ENCODE results near the gene CORO2B.

DNA sequence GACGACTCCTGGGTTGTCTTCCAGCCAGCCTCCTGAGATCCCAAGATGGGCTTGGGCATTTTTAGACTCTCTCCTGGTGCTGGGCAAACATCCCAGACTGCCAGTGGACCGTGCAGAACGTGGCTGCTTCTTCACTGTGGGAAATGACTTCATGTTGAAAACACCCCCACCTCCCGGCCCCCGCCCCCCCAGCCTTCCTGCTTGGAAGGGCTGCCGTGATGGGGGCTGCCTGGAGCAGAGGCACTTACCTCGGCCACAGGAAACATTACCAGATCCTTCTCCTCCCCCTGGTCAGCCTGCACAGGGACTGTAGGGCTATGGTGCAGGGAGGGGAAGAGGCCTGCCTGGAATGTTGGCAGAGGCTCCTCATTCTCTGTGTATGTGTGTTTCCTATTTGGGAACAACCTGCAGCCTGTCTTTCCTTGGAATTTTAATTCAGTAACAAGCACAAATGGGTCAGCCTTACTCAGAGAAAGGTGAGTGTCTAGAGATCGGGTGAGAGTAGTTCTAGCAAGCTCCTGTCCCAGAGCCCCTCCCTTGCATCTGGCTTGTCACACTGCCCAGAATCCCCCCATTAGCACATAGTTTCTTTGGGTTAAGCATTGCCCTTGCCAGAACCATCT, 151.1 kb downstream of the CORO2B start:
- TF ChIP-seq CTCF (IDR thresholded peaks at IDR 0.05) (no peak), POLR2AphosphoS5 (IDR thresholded peaks at IDR 0.05) (no peak), EP300 (IDR thresholded peaks at IDR 0.05) (no peak)
